GM18499 (cell line): ENCODE measurements around the gene GABRB3.

Experiments used
- ATAC-seq: cut with Tn5 transposase; IDR thresholded peaks from one replicate; pipeline ENCODE4 v1.9.1; 2021; ENCODE audit warnings: moderate number of reproducible peaks; ENCODE audit not compliant: insufficient read depth, unreplicated experiment

Gene GABRB3

DNA sequence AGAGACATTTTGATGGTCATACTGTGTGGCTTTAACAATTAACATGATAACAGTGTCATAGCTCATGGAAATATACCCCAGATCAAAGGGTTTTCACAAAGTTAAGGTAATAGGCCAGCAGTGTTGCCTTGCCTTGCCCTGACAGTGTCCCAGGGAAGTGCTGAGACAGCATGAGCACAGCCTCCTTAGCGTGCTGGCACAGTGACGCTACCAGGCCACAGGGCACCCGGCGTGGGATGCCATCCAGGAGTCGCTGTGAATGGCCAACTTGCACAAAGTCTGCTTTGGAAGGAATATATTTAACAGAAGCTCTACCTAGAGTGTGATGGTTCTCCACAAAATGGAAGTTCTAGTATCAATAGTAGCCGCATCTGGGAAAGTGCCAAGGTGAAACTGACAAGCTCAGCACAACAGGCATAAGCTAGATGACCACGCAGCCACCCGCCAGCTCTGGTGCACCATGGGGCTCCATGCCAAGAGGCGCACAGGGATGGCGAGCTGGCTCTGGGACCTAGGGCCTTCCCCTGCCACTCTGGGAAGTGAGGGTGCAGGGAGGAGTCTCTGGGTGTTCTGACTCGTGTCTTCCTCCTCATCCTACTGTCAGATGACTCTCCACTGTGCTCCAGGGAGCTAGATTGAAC is 86.2 kb downstream of the GABRB3 start:
- no peak for ATAC-seq

DNA sequence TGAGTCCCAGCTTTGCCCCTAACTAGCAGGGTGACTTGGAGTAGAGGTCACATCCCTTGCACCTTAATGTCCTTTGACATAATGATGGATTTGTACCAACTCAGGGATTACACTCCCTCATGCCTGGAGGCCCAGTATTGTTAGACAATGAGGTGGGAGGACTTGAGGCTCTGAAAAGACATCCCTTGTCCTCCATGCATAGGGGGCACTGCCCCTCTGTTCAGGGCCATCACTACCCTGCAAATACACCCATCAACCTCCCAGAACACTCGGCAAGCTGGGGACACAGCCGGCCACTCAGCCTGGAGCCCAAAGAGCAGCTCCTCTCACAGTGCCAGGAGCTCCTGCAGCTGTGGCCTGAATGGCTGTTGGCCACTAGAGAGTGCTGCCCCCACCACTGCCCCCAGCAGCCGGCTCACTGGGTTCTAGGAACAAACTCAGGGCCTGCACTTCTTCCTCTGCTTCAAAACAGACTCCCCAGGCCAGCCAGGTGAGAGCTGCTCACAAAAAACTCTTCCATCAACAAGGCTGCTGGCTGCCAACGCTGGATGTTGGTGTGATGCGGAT is 90.2 kb downstream of the GABRB3 start:
- ATAC-seq: no peak

DNA sequence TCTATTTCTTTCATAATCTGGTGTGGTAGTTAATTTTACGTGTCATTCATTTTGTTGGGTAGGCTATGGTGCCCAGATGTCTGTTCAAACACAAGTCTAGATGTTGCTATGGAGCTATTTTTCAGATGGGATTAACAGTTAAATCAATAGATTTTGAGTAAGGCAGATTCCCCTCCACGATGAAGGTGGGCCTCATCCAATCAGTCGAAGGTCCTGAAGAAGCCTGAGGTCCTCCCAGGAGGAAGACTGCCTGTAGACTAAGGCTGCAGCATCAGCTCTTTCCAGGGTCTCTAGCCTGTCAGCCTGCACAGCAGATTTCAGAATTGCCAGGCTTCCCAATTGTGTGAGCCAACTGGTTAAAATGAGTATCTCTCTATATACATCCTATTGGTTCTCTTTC is 92.9 kb downstream of the GABRB3 start:
- no peak for ATAC-seq

DNA sequence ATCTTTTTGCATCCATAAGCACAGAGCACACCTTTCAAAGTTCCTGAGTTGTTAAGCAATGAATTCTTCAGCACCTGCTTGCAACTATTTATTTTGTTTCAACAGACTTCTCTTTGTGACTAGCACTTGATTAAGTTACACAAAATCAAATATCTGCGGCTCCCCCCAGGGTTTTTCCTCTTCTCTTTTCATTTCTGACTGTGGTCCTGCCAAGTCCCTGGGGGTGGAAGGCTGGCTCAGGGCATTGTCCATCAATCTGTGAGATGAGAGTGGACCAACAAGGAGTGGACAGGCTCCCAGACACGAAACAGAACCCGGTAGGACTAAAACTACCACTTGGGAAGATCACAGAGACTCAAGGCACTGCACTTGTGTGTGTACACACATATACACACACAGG is 96.8 kb downstream of the GABRB3 start:
- ATAC-seq: no peak

DNA sequence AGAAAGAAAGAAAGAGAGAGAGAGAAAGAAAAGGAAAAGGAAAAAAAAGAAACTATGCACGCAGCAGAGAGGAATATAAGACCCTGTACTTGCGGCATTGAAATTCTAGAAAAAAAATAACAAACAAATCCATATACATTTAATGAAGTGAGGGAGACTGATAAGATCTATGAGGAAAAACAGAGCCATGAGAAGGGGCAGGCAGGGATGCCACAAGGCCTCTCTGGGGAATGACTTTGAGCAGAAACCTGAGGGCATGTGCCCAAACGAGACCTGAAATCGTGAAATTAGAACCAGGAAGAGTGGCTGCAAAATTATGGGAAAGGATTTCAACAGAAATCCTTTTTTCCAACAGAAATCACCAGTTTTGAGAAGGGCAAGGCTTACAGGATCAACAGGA is 98.4 kb downstream of the GABRB3 start:
- ATAC-seq: no peak

DNA sequence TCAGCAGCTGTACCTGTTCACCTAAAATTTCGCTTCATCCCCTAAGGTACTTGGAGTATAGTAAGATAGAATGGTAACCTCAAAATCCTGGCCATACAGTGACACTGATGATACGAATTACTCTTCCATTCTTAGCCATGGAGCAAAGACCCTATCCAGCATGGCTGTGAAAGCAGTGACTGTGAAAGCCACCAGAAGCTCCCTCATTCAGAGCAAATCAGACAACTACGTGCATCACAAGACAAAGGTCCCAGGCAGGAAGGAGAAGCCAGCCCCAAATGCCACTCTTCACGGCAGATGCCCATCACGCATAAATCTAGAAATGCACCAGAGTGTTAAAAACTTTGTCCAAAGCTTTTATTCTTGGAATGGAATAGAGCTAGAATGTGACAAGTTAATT is 99.4 kb downstream of the GABRB3 start:
- ATAC-seq: no peak

DNA sequence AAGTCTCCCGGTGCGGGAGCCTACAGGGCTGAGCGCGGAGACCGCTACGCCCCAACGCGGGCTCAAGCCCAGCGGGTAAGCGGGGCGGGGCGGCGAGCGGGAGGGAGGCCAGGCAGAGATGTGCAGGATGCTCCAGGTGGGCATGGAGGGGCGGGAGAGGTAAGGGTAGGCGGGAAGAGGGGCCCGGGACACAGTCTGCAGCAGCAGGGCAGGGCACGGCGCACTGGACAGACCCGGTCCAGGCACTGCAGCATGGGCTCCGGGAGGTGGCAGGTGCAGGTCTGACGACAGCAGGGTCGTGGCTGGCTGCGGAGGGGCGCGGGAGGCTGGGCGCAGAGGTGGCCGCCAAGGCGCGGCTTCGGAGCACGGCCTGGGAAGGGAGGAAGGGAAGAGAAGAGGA is 102.8 kb downstream of the GABRB3 start:
- no peak for ATAC-seq

DNA sequence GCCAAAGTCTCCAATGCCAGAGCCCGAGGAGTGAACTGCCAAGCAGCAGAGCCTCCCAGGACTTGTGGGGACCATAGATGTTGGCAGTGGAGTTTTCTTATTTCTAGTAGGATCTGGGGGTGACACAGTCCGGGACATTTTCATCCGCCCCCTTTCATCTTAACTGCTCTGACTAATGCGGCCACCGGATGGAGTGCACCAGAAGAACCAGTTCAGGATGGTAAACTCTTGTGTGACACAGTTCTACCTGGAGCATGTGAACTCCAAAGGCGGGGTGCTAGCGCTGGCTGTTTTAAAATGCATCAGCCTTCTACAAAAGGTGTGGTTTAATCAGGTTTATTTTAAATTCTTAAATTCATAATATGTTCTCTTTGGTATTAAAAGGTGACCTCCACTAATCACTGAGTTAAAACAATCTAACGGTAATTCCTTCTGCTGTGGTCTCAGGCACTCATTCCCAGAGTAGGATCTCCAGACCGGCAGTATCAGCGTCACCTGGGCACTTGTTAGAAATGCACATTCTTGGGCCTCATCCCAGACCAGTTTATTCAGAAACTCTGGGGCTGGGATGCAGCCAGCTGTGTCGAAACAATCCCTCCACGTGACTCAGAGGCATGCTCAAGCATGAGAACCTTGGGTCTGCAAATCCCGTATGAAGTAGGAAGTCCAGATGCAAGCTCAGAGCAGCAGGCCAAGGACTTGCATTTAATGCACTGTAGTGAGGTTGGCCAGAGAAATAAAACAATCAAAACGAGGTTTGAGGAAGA is 105.5 kb downstream of the GABRB3 start:
- no peak for ATAC-seq

DNA sequence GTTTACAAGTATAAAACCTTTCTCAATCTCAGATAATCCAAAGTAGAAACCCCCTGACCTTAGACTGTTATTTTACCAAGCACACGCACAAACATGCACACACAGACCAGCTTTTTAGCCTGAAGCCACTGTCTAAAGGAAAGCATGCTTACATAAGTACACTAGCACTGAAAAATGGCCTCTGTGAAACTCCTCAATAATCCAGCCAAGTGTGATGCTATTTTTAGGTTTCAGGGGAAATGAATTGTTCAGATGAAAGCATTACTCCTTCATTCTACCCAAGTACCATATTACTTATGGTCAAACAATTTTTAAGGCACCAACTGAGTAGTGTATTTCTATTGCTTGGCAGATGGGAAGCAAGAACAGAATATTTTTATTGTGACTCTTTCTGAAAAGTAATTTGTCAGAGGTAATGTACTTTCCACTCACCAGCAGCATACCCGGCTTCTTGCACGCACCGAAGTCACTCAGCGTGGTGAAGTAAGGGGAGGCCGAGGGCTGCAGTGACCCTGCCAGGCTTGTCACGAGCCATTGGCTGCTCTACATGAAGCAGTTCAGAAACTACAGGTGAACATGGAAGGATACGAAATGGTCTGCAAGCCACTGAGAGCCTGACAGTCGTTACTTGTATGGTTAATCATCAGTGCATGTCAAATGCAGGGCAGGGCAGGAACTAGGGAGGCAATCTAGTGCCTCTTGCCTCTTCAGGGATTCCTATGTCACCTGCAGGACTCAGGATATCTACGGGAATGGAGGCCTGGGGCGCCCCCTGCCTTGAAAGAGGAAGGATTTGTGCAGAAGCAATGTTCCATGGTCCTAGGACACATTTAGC is 106.7 kb downstream of the GABRB3 start:
- no peak for ATAC-seq

DNA sequence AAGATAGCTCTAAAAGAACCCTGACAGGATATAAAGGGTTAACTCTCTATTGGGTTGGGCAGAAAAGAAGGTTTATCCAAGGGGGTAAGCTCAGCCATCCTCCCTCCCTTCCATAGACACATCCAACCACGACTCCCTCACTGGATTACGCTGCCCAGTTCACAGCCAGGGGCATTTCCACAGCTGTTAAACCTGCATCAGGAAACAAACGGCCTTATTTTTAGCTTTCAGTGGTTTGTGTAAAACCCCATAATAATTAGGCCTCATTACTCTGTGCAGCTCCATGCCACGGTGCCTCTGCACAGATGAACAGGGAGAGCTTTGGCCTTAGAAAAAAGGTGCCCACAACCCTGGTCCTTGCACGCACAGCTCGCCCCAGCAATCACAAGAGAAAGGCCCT is 110.6 kb downstream of the GABRB3 start:
- ATAC-seq: no peak

DNA sequence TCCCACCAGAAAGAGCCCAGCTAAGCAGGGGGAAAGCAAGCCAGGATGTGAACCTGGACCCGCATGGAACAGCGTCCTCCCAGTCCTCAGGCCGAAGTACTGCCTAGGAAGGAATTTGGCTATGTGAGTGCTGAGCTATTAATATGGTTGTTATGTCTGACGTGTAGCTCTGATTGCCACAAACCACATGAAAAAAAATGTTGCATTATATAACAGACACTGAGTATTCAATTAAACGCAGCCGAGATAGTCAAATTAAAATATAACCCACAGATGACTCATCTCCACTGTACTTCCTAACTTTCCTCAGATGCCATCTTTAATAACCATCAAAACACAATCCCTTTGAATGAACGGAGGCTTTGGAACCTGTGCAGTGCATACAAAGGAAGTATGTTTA is 111.1 kb downstream of the GABRB3 start:
- no peak for ATAC-seq

DNA sequence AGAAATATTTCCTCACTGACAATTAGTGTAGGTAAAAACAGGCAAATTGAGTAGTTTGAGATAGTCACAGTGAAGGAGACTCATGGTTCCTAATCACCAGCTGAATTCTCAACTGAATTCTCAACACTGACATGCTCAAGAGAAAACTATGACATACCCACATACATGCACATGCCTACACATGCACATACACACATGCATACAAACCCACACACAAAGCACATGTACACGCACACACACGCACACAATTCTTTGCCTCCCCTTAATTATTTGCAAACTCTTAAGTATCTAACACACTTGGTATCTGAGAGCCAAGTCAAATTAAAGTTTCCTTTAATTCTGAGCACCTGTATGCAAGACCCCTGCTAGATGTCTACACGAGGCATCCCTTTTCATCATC is 111.8 kb downstream of the GABRB3 start:
- ATAC-seq: no peak

DNA sequence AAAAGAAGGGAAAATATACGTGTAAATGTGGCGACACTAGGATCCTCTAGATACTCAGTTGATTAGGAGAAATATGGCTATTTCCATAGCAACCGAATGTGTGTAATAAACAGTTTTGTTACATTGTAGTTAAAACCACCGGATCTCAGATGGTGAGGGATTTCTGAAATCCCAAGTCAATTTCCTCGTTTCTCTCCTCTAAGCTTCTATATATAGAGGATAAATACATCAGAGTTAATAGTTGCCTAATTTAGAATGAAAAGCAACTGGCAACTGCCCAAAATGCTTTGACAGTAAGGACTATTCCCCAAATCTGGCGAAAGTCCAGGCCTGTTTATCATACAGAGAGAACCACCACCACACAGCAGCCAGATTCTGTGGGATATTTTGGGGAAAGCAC is 112.6 kb downstream of the GABRB3 start:
- ATAC-seq: no peak

DNA sequence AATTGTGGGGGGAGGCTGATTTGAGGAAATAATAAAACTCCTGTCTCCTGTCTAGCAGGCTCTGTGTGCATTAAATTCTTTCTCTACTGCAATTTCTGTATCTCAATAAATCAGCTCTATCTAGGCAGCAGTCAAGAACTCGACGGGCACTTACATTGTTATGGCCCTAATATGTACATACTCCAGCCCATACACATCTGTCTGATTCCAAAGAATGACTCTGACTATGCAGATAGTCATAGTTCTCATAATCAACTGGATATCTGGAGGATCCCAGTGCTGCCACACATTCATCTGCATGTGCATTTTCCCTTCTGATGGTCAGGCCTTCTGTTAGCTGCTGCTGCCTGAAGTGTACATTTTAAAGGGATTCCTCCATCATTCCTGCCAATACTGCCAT is 114.6 kb downstream of the GABRB3 start:
- ATAC-seq: no peak

DNA sequence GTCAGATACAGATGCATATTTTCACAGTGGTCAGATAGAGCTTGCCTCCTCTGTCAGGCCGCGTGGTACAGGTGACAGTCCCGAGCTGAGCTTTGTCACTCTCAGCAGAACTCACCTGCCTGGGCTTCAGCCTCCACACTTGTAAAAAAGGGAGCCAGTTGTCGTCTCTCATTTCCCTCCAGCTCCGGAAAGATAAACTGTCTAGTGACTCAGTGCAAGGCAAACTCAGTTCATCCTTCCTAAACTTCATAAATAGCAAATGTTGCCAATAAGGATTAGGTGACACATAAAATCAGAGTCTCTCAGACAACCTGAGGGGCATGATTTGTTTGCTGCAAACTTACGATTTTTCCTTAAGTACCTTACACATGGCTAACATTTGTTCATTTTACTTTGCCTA is 116.8 kb downstream of the GABRB3 start:
- ATAC-seq: no peak

DNA sequence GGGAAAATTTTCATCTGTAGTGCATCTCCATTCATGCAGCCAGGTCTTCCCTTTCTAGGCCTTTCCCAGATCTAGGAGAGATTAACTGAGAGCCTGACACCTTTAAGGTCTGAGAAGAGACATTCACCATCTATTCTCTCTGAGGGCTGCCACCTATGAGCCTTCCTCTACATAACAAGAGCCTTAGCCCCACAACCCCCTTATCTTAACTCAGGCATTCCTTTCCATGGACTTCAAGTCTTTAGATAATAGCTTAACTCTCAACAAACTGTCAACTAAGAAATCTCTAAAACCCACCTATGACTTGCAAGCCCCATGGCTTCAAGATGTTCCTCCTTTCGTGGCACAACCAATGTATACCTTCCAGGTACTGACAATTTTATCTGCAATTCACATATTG is 121.0 kb downstream of the GABRB3 start:
- ATAC-seq: no peak

DNA sequence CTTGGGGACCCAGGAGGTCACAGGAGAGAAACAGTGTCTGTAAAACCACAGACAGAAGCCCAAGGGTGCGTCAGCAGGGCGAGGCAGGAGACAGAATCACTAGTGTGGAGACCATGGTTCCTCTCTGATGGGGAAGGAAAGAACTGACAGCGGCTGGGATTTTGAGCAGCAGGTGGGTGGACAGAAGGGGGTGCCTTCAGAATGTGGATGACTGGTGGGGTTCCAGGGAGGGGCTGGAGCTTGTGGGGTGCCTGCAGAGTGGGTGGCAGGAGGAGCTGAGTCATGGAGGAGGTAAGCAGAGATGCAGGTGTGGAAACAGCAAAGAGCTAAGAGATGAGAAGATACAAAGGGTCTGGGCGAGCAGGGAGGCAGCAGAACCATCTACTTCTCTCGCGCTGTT is 124.2 kb downstream of the GABRB3 start:
- no peak for ATAC-seq

DNA sequence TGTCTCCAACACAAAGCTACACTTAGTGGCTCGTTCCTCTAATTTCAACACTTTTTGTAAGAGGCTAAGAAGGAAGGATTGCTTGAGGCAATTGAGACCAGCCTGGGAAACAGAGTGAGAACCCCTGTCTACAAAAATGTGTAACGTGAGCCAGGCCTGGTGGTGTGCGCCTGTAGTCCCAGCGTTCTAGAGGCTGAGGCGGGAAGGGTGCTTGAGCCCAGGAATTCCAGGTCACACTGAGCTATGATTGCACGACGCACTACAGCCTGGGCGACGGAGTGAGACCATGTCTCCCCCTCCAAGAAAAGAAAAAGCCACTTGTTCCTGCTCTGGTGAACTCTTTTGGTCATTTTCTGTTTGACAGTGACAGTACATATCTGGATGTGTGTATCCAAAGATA is 127.9 kb downstream of the GABRB3 start:
- ATAC-seq: no peak

DNA sequence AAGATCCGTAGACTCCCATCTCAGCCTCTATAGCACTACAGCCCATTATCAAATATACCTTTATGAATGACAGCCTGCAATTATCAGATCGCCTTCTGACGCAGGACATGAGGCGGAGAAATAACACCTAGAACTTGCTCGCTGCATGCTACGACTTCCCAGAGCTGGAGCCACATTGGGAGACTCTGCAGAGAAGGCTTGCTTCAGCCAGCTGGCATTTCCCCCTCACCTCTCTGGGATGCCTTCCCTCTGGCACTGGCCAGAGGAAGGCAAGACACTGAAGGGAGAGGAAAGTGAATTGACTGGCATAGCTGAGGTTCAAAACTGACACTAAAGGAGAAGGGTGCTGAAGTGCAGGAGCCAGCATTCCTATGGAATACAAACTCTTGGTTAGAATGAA is 131.7 kb downstream of the GABRB3 start:
- ATAC-seq: no peak

DNA sequence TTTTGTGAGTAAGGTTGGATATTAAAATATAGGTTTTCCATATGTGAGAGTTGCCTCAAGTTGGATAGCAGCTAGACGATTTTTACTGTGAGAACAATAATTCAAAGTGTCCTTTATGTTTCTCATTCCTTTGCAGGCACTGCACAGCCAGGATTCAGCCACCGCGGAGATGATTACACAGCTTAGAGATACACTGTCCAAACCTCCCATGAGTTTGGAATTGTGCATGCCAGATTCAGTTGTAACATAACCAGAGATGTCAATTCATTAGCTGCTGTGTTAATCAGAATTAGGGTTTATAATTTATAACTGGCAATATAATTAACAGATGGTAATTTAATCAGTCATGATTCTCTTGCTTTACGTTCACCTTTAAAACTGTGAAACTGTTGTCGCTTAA is 132.3 kb downstream of the GABRB3 start:
- no peak for ATAC-seq

DNA sequence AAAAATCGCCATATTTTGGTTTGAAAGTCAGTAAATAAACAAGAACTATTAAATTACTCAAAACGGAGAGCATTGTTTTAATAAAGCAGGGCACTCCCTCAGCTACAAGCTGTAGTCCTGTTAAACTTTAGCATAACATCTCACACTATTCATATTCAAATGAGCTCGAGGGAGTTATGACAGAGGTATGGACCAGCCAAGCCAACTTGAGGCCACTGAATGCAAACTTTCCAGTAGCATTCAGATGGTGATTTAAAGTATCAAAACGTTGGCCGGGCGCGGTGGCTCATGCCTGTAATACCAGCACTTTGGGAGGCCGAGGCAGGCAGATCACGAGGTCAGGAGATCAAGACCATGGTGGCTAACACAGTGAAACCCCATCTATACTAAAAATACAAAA is 132.9 kb downstream of the GABRB3 start:
- ATAC-seq: no peak
